Mammary epithelial cell (primary cell): ENCODE data around the gene LIMK2.

Experiments used
- CTCF ChIP-seq, 2 donors: IDR thresholded peaks in 1 of 2; conservative IDR thresholded peaks in 1 of 2; 2 replicates each; pipeline ENCODE4 v1.5.1; 2011 to 2012; ENCODE audit warnings: inconsistent platforms in 2 of 2, low read length in 2 of 2, mild to moderate bottlenecking in 2 of 2, control low read depth in 1 of 2, low read depth in 1 of 2; ENCODE audit not compliant: insufficient read depth in 1 of 2; ENCODE audit errors: extremely low read depth in 1 of 2
- EZH2 ChIP-seq: IDR thresholded peaks from 2 replicates; pipeline ENCODE4 v1.6.1; 2012; ENCODE audit warnings: low read length, inconsistent platforms, borderline replicate concordance

GRCh38 chr22:31277741-31278140 lies 65.6 kb downstream of the LIMK2 start:
- TF ChIP-seq CTCF (conservative IDR thresholded peaks at IDR 0.05 in 1 of 2, IDR thresholded peaks at IDR 0.05 in 1 of 2; ENCODE audit: extremely low read depth in 1 of 2, insufficient read depth in 1 of 2, low read depth in 1 of 2, low read length in 2 of 2) (no peak), EZH2 (no peak)
